B cell (primary cell): ENCODE measurements around the gene SASH1. TPM values are rescaled to one million over a fixed set of nuclear protein-coding genes. Genes with fewer than 3 reads are reported as not detected.

Experiments used
- ATAC-seq: fragments of 200-7000 bp; cut with Tn5 transposase; one replicate; pipeline ENCODE4 v1.10.0; 2021; ENCODE audit warnings: low read depth, mild to moderate bottlenecking, moderate number of reproducible peaks, moderate library complexity
- CTCF ChIA-PET: fragments of 350-600 bp; sonication (Branson Sonifier 250); formaldehyde crosslinking; loops from one replicate; lab custom pipeline; 2021; ENCODE audit warnings: antibody characterized with exemption, inconsistent platforms; lab: Charles Lee
- POLR2A ChIA-PET: fragments of 350-600 bp; sonication (Branson Sonifier 250); formaldehyde crosslinking; loops from one replicate; lab custom pipeline; 2021; ENCODE audit warnings: antibody characterized with exemption; lab: Charles Lee
- DNase-seq: peaks from one replicate; pipeline ENCODE4 v3.0.0; 2013
- H2AFZ ChIP-seq: 2 replicates; pipeline ENCODE4 v1.6.1; 2012; ENCODE audit warnings: mild to moderate bottlenecking, low read depth, low read length; ENCODE audit not compliant: insufficient read depth, poor library complexity, severe bottlenecking
- H3K27ac ChIP-seq, 2 donors: 1 replicate in 1 of 2; 2 replicates in 1 of 2; pipeline ENCODE4 v1.5.1; 2012 to 2013; ENCODE audit warnings: low read length in 2 of 2, mild to moderate bottlenecking in 2 of 2, moderate library complexity in 1 of 2
- H3K27me3 ChIP-seq, 4 experiments: fragments of 200-600 bp in 1 of 4; sonication (generic) in 1 of 4; replicated peaks in 1 of 4; 1 replicate in 2 of 4; 2 replicates in 2 of 4; pipeline versions ENCODE4 v1.6.1 to v1.7.0; 2013 to 2016; ENCODE audit warnings: low read length in 3 of 4, mild to moderate bottlenecking in 2 of 4, mixed read lengths in 1 of 4, moderate library complexity in 1 of 4; ENCODE audit not compliant: insufficient read depth in 4 of 4, control insufficient read depth in 3 of 4; ENCODE audit errors: control extremely low read depth in 1 of 4
- H3K36me3 ChIP-seq, 2 experiments: replicated peaks in 1 of 2; 1 replicate in 1 of 2; 2 replicates in 1 of 2; pipeline versions ENCODE4 v1.6.1 to v1.7.1; 2013; ENCODE audit warnings: low read length in 1 of 2; ENCODE audit not compliant: insufficient read depth in 2 of 2, control insufficient read depth in 1 of 2; ENCODE audit errors: control extremely low read depth in 1 of 2, extremely low read depth in 1 of 2
- H3K4me1 ChIP-seq, 2 donors: fragments of 200-600 bp in 1 of 2; sonication (generic) in 1 of 2; 1 replicate in 1 of 2; 2 replicates in 1 of 2; pipeline versions ENCODE4 v1.5.1 to v1.6.1; 2013 to 2017; ENCODE audit warnings: low read length in 2 of 2; ENCODE audit not compliant: control insufficient read depth in 2 of 2, insufficient read depth in 2 of 2
- H3K4me2 ChIP-seq: replicated peaks from 2 replicates; pipeline ENCODE3; 2012; ENCODE audit warnings: mild to moderate bottlenecking, low read depth, low read length; ENCODE audit not compliant: poor library complexity, severe bottlenecking
- H3K4me3 ChIP-seq, 5 experiments: fragments of 200-600 bp in 1 of 5; sonication (generic) in 1 of 5; 1 replicate in 3 of 5; 2 replicates in 2 of 5; pipeline versions ENCODE4 v1.5.1 to v1.7.0; 2011 to 2016; ENCODE audit warnings: low read length in 4 of 5, mild to moderate bottlenecking in 4 of 5, low read depth in 2 of 5, control low read depth in 1 of 5, moderate library complexity in 1 of 5; ENCODE audit not compliant: insufficient read depth in 1 of 5; ENCODE audit errors: control extremely low read depth in 1 of 5, extremely low read depth in 1 of 5
- H3K79me2 ChIP-seq: fragments of 200-600 bp; sonication (generic); one replicate; pipeline ENCODE4 v1.6.0; 2016; ENCODE audit warnings: low read length; ENCODE audit not compliant: control insufficient read depth, insufficient read depth
- H3K9ac ChIP-seq: fragments of 200-600 bp; sonication (generic); 2 replicates; pipeline ENCODE4 v1.6.1; 2017; ENCODE audit warnings: mild to moderate bottlenecking, low read length, moderate library complexity
- H3K9me3 ChIP-seq, 3 donors: one replicate each; pipeline versions ENCODE4 v1.6.1 to v1.7.1; 2013; ENCODE audit warnings: low read length in 2 of 3; ENCODE audit not compliant: control insufficient read depth in 2 of 3, insufficient read depth in 1 of 3; ENCODE audit errors: control extremely low read depth in 1 of 3
- H4K20me1 ChIP-seq: 2 replicates; pipeline ENCODE4 v1.6.0; 2012; ENCODE audit warnings: mild to moderate bottlenecking, low read length; ENCODE audit not compliant: insufficient read depth, control insufficient read depth, poor library complexity, severe bottlenecking
- H3K27ac Mint-ChIP-seq: one replicate; pipeline ENCODE4 v1.8.0; 2021; ENCODE audit warnings: mixed read lengths
- H3K27me3 Mint-ChIP-seq: one replicate; pipeline ENCODE4 v1.8.0; 2021; ENCODE audit warnings: mixed read lengths
- H3K4me1 Mint-ChIP-seq: one replicate; pipeline ENCODE4 v1.8.0; 2021; ENCODE audit warnings: mixed read lengths
- H3K4me3 Mint-ChIP-seq: one replicate; pipeline ENCODE4 v1.8.0; 2021; ENCODE audit warnings: mixed read lengths
- H3K9me3 Mint-ChIP-seq: one replicate; pipeline ENCODE4 v1.8.0; 2022; ENCODE audit warnings: mixed read lengths; ENCODE audit not compliant: insufficient read depth
- EZH2 ChIP-seq: IDR thresholded peaks from 2 replicates; pipeline ENCODE4 v1.6.1; 2012; ENCODE audit warnings: borderline replicate concordance, low read depth, mild to moderate bottlenecking, moderate library complexity, low read length; ENCODE audit not compliant: insufficient read depth, poor library complexity, severe bottlenecking
- WGBS: methylation state at CpG from one replicate; pipeline ENCODE4 v1.1.5; 2013; ENCODE audit warnings: missing lambda C conversion rate; ENCODE audit not compliant: insufficient coverage; 5-methylcytosine and 5-hydroxymethylcytosine counted together
- intact Hi-C: fragments of 100-400 bp; cut with micrococcal nuclease; formaldehyde crosslinking; loops from one replicate; pipeline ENCODE4 v1.10.0; 2022
- polyA plus RNA-seq: library from polyadenylated mRNA; depleted of rRNA; stranded (reverse); fragments of >200 nt; gene quantifications from 2 replicates; pipeline ENCODE4 v1.2.3, GENCODE V29; 2012
- total RNA-seq, 2 donors: library from RNA; stranded (reverse); fragments of 120-200 nt in 1 of 2; gene quantifications; 1 replicate in 1 of 2; 2 replicates in 1 of 2; pipeline versions ENCODE4 v1.2.3 to v1.2.4, GENCODE V29; 2013 to 2022
- TF ChIP-seq, protein P1 (sequence below): fragments of 200-600 bp; IDR thresholded peaks from one replicate; pipeline ENCODE4 v1.8.0; 2022; ENCODE audit warnings: antibody characterized with exemption, mild to moderate bottlenecking

SASH1 gene
- total and polyA plus RNA-seq, 2 donors (not counting 1 experiment from before 2014, with no cell fraction given), result 0.01 to 0.07 TPM

DNA sequence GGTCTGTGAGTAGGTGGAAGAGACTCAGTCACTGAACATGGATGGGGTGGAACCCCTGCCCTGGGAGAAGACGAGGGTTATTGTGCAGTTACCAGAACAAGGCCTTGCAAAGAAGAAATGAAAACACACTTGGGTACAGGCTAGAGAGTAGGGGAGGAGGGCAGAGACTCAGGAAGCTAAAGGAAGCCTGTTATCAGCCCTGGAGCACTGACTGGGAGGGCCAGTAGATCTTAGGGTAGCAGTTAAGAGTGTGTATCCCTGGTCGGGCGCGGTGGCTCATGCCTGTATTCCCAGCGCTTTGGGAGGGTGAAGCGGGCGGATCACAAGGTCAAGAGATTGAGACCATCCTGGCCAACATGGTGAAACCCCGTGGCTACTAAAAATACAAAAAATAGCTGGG, 74.4 kb downstream of the SASH1 start:
- H3K4me1 Mint-ChIP-seq, result no peaks in the 10 kb centered on the region
- no peak for ATAC-seq
- H3K27ac ChIP-seq, result no peak overlapping the region
- no peaks in the 10 kb centered on the region for H3K4me1 ChIP-seq
- H4K20me1 ChIP-seq, result no peaks in the 10 kb centered on the region
- TF ChIP-seq EZH2, result no peak
- TF ChIP-seq, protein P1, sequence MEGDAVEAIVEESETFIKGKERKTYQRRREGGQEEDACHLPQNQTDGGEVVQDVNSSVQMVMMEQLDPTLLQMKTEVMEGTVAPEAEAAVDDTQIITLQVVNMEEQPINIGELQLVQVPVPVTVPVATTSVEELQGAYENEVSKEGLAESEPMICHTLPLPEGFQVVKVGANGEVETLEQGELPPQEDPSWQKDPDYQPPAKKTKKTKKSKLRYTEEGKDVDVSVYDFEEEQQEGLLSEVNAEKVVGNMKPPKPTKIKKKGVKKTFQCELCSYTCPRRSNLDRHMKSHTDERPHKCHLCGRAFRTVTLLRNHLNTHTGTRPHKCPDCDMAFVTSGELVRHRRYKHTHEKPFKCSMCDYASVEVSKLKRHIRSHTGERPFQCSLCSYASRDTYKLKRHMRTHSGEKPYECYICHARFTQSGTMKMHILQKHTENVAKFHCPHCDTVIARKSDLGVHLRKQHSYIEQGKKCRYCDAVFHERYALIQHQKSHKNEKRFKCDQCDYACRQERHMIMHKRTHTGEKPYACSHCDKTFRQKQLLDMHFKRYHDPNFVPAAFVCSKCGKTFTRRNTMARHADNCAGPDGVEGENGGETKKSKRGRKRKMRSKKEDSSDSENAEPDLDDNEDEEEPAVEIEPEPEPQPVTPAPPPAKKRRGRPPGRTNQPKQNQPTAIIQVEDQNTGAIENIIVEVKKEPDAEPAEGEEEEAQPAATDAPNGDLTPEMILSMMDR, result no peak
- no peaks in the 10 kb centered on the region for H3K36me3 ChIP-seq
- no peaks in the 10 kb centered on the region for H3K9me3 ChIP-seq
- H3K9me3 Mint-ChIP-seq, result no peaks in the 10 kb centered on the region
- ChIA-PET CTCF (no interaction called here), POLR2A (no interaction called here)
- intact Hi-C loops, result no loop called here
- H2AFZ ChIP-seq, result no peak overlapping the region
- peaks cover 24% of the 10 kb centered on the region for H3K27me3 Mint-ChIP-seq
- no peak for DNase-seq
- no peaks in the 10 kb centered on the region for H3K27me3 ChIP-seq
- H3K79me2 ChIP-seq, result no peaks in the 10 kb centered on the region
- H3K27ac Mint-ChIP-seq, result no peak overlapping the region
- H3K4me3 Mint-ChIP-seq, result no peak overlapping the region
- H3K9ac ChIP-seq, result no peak overlapping the region
- H3K4me2 ChIP-seq, result no peak overlapping the region
- H3K4me3 ChIP-seq, result no peak overlapping the region
- 99% methylated on average over 7 of the region's 8 CpGs for WGBS

GRCh38 chr6:148419430-148419829, 76.8 kb downstream of the SASH1 start:
- ChIA-PET POLR2A (no interaction called here), CTCF (no interaction called here)
- H4K20me1 ChIP-seq, result no peaks in the 10 kb centered on the region
- TF ChIP-seq EZH2, result no peak
- TF ChIP-seq, protein P1, result no peak
- Mint-ChIP-seq H3K4me1 (no peaks in the 10 kb centered on the region), H3K27ac (no peak overlapping the region), H3K4me3 (no peak overlapping the region), H3K27me3 (peaks cover 18% of the 10 kb centered on the region), H3K9me3 (no peaks in the 10 kb centered on the region)
- H3K9me3 ChIP-seq, result no peaks in the 10 kb centered on the region
- H3K9ac ChIP-seq, result no peak overlapping the region
- H3K4me3 ChIP-seq, result no peak overlapping the region
- H2AFZ ChIP-seq, result no peak overlapping the region
- ATAC-seq, result no peak
- no peak overlapping the region for H3K4me2 ChIP-seq
- no peaks in the 10 kb centered on the region for H3K79me2 ChIP-seq
- WGBS, result 47% methylated on average over 3 of the region's 5 CpGs
- H3K36me3 ChIP-seq, result no peaks in the 10 kb centered on the region
- no peaks in the 10 kb centered on the region for H3K27me3 ChIP-seq
- no peaks in the 10 kb centered on the region for H3K4me1 ChIP-seq
- no peak overlapping the region for H3K27ac ChIP-seq
- intact Hi-C loops, result no loop called here
- no peak for DNase-seq
